Testis (tissue), 2 donors: ENCODE measurements around the gene IRGC.
"Not testable (repeated sequence)": the region's sequence is repeated elsewhere in the genome, so short reads cannot be mapped to it uniquely, and the experiment has no call there.

Source experiments
- CTCF ChIP-seq, 3 experiments: fragments of 450-650 bp in 2 of 3; fragments of 200-600 bp in 1 of 3; sonication (generic) in 1 of 3; IDR thresholded peaks; one replicate each; pipeline ENCODE4 v1.5.1; 2016 to 2019; ENCODE audit warnings: antibody characterized with exemption in 3 of 3, mild to moderate bottlenecking in 2 of 3, moderate library complexity in 1 of 3
- POLR2A ChIP-seq: fragments of 450-650 bp; IDR thresholded peaks from one replicate; pipeline ENCODE4 v1.6.1; 2017; ENCODE audit warnings: antibody characterized with exemption, mild to moderate bottlenecking, moderate library complexity

- TF ChIP-seq CTCF (IDR thresholded peaks at IDR 0.05); POLR2A: not testable (repeated sequence)
These were observed 33.6 kb upstream of the IRGC start for GRCh38 chr19:43682269-43682668.
